HG03066 (cell line): ENCODE measurements around the gene CPXM1.

Experiments used
- ATAC-seq: cut with Tn5 transposase; IDR thresholded peaks from one replicate; pipeline ENCODE4 v1.9.1; 2021; ENCODE audit warnings: low read depth; ENCODE audit not compliant: unreplicated experiment

Gene CPXM1

GRCh38 chr20:2804041-2804828 is 3.8 kb upstream of the CPXM1 start:
- ATAC-seq = no peak

DNA sequence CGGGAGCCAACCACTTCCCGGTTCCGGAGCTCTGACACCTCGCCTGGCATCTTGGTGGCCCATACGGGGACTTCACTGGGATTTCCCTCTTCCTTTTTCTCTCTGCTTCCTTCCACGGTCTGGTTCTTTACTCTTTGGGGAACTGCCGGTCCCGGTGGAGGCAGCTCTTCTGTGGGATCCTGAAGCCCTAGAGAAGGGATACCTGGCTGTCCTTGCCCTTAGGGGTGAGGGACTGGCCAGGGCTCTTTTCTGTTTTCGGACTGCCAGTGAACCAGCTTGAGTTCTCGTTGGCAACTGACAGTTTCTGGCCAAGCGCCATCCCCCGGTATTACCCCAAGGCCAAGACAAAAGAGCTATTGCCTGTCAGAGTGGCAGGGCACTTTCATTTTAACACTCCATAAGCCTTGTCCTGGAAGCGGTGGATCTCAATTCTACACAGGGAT is 880 bp upstream of the CPXM1 start:
- no peak for ATAC-seq

GRCh38 chr20:2799688-2800520 is 523 bp downstream of the CPXM1 start:
- no peak for ATAC-seq

- no peak for ATAC-seq
Measured at GRCh38 chr20:2799271-2799670, 1.2 kb downstream of the CPXM1 start.

- ATAC-seq = no peak
Measured at GRCh38 chr20:2798814-2799213, 1.6 kb downstream of the CPXM1 start.

GRCh38 chr20:2798095-2798805 is 2.2 kb downstream of the CPXM1 start:
- ATAC-seq = no peak

- no peak for ATAC-seq
Measured at GRCh38 chr20:2797136-2797983, 3.1 kb downstream of the CPXM1 start.

GRCh38 chr20:2796011-2796660 is 4.3 kb downstream of the CPXM1 start:
- ATAC-seq = no peak

- no peak for ATAC-seq
Measured at GRCh38 chr20:2795451-2795850, 5.0 kb downstream of the CPXM1 start.

GRCh38 chr20:2794866-2795447 is 5.5 kb downstream of the CPXM1 start:
- no peak for ATAC-seq

GRCh38 chr20:2794202-2794748 is 6.2 kb downstream of the CPXM1 start:
- ATAC-seq = no peak

GRCh38 chr20:2793471-2793870 is 7.0 kb downstream of the CPXM1 start:
- no peak for ATAC-seq

- no peak for ATAC-seq
Measured at GRCh38 chr20:2783908-2784566, 16.4 kb downstream of the CPXM1 start.

DNA sequence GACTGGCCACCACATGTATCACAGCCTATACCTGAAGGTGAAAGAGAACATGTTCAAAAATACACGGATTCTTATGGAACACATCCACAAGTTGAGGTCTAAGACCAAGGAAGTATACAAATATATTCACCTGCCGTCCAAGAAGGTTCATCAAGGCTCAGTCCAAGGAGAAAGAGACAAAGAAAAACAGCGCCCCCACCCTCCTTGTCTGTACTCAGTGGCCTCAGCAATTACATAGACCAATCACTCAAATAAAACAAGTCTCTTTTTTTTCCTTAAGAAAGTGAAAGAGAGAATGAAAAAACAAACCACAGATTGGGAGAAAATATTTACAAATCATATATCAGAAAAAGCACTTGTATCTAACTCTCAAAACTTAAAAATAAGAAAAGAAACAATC is 19.5 kb downstream of the CPXM1 start:
- ATAC-seq = no peak

- no peak for ATAC-seq
Measured at GRCh38 chr20:2778602-2779321, 21.7 kb downstream of the CPXM1 start.

DNA sequence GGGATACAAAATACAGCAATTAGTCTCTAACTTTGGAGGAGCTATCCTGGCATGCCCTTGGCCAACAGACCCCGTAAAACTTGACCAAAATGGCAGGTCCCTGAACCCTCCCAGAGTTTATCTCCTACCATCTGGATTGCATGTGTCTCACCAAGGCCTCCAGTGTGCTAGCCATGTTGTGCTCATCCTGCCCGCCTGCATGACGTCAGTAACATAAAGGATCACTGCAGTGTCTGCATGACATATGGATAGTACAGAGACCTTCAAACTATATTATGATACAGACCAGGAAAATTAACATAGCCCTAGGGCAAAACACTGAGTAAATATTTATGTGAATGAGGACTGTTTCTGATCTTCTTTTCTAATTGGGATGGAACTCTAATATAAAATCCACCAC is 25.3 kb downstream of the CPXM1 start:
- no peak for ATAC-seq

DNA sequence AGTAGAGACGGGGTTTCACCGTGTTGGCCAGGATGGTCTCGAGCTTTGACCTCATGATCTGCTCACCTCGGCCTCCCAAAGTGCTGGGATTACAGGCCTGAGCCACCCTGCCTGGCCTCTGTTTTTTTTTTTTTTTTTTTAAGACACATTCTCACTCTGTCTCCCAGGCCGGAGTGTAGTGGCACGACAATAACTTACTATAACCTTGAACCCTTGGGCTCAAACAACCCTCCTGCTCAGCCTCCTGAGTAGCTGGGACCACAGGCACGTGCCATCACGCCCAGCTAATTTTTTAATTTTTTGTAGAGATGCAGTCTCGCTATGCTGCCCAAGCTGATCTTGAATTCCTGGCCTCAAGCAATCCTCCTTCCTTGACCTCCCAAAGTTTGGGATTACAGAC is 26.6 kb downstream of the CPXM1 start:
- ATAC-seq = no peak

- ATAC-seq = no peak
Measured at GRCh38 chr20:2771631-2772080, 28.8 kb downstream of the CPXM1 start.
